VCaP (cell line): ENCODE data around the gene EID1.
"Not testable (repeated sequence)": the region's sequence is repeated elsewhere in the genome, so short reads cannot be mapped to it uniquely, and the experiment has no call there.

Experiments used
- H3K27ac ChIP-seq: fragments of 450-650 bp; 2 replicates; pipeline ENCODE4 v1.5.1; 2017
- TF ChIP-seq, protein P1 (sequence below): fragments of 450-650 bp; conservative IDR thresholded peaks from 2 replicates; pipeline ENCODE4 v1.5.1; 2017; ENCODE audit warnings: mild to moderate bottlenecking, moderate library complexity

EID1 gene

DNA sequence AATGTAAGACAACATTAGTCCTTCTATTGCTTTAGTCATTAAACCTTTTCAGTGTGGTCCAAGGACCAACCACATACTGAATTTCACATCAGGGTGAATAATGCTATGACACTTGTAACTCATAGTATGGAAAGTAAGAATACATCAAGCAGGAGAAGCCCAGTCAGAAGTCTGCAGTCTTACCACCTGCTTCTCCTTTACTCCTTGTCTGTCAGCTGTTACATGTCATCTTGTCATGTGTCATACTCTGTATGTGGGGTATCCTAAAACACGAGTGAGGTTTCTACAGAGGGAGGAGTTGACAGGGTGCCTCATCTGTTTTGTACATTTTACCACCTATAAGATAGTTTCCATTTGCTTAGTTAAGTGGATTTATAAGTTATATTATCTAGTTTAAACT lies 32.8 kb upstream of the EID1 start:
- no peak overlapping the region for H3K27ac ChIP-seq
- TF ChIP-seq, protein P1, sequence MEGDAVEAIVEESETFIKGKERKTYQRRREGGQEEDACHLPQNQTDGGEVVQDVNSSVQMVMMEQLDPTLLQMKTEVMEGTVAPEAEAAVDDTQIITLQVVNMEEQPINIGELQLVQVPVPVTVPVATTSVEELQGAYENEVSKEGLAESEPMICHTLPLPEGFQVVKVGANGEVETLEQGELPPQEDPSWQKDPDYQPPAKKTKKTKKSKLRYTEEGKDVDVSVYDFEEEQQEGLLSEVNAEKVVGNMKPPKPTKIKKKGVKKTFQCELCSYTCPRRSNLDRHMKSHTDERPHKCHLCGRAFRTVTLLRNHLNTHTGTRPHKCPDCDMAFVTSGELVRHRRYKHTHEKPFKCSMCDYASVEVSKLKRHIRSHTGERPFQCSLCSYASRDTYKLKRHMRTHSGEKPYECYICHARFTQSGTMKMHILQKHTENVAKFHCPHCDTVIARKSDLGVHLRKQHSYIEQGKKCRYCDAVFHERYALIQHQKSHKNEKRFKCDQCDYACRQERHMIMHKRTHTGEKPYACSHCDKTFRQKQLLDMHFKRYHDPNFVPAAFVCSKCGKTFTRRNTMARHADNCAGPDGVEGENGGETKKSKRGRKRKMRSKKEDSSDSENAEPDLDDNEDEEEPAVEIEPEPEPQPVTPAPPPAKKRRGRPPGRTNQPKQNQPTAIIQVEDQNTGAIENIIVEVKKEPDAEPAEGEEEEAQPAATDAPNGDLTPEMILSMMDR = no peak

DNA sequence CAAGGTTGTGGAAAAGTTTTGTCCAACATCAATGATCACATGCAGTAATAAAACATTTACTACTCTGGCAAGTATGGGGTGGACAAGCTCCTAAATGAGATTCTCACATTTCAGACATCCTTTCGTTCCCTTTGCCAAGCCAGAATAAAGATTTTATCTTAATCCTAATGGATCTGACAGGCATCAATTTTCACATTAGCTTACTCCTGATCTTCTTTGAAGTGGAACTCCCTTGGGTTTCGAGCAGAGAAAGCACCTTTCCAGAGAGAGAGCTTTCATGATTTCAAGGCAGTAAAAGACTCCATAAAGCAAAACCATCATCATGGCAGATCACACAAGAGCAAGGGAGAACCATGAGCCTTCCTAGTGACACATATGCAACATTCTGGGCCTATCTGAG lies 27.3 kb upstream of the EID1 start:
- TF ChIP-seq, protein P1 = no peak
- no peak overlapping the region; the same call in 1 of the 2 replicates for H3K27ac ChIP-seq

DNA sequence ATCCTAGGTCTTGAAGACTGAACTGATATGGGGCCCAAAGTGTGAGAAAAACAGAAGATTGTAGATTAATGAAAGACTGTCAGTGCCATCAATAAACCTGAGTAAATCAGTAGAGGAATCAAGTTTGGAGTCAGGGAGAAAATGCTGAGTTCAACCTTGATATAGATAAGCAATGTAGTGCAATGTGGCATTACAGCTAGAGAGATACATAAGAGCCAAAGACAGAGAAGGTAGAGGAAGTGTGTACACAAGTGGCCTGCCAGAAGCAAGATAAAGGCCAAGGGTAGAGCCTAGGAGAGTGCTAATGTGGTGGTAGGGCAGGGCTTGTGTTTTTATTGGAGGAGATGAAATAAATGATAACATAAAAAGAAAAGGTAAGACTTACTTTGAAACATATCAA lies 26.0 kb upstream of the EID1 start:
- no peak overlapping the region for H3K27ac ChIP-seq
- TF ChIP-seq, protein P1 = no peak

DNA sequence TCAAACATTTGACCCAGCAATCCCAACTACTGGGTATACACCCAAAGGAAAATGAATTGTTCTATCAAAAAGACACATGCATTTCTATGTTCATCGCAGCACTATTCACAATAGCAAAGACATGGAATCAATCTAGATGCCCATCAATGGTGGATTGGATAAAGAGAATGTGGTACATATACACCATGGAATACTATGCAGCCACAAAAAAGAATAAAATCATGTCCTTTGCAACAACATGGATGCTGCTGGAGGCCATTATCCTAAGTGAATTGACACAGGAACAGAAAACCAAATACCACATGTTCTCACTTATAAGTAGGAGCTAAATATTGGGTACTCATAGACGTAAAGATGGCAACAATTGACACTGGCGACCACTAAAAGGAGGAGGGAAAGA lies 23.5 kb upstream of the EID1 start:
- not testable (repeated sequence) for H3K27ac ChIP-seq

DNA sequence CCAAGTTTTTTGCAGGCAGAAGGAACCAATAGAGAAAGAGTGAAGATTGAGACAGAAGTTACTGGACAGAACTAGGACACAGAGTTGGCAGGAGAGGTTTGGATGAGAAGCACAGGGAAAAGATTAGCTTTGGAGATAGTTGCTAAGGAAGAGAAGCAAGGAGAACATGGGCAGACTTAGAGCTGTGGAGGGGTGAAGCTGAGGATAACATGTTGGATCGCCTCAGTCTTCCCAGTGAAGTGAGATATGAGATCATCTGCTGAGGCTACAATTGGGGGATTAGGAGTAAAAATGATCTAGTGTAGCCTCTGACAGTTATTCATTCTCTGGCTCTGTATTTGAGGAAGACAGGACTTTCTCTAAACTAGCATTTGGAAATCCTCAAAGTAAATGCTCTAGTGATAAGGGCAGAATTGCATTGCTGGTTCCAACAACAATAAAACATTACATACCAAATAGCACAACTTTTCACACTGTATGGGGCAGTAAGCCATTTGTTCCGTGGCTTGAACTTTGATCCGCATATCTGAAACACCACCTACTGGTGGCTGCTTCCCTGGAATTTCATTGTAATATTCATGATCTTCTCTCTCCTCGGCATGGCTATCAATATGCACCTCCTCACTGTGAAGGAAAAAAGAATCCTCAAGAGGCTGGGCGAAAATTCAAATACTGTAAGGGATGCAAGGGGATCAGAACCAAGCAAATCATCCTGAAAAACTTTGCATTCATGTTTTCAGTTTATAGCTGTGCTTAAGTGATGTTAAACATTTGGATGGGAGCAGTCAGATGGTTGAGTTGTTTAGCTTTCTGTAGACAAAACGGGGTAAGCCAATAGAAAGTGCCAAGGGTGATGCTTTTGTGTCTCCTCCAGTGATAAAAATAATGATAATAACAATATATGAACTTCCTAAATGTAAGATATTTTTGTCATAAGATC lies 22.2 kb upstream of the EID1 start:
- TF ChIP-seq, protein P1 = peak; percentile 74
- peak overlapping the region; percentile 28; the same call in 1 of the 2 replicates for H3K27ac ChIP-seq

DNA sequence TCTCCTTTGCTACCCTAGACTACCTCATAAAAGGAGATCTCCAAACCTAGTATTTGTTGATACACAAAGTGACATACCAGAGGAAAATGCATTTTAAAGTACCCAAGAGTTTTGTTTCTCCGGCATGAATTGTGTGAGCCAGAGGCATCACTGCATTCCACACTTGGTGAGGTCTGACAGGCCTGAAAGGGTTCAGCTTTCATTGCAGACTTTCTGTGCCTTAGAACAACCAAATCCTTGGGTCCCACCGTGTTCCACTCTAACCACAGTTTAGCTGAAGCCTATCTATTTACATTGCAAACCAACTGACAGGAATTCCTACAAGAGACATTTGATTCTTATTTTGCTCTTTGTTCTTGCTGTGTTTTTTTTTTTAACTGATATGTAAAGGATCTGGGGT lies 21.0 kb upstream of the EID1 start:
- no peak overlapping the region for H3K27ac ChIP-seq
- TF ChIP-seq, protein P1 = no peak

DNA sequence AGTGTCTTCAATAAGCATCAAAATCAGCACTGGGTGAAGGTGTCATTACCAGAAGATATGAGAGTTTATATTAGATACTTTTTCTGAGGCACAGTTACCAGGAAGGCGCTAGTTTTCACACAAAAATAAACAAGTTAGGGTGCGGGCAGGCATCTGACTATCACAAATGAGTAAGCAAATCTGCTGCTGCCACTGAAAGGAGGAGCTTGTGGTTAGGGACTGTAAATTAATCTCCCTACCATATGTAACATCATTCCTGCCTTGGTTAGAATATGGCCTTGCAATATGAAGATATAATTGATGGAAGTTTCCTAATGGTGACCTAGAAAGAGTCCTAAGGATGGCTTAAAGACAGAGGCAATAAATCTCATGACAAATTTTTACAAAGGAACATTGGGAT lies 19.5 kb upstream of the EID1 start:
- H3K27ac ChIP-seq = no peak overlapping the region
- TF ChIP-seq, protein P1 = no peak

DNA sequence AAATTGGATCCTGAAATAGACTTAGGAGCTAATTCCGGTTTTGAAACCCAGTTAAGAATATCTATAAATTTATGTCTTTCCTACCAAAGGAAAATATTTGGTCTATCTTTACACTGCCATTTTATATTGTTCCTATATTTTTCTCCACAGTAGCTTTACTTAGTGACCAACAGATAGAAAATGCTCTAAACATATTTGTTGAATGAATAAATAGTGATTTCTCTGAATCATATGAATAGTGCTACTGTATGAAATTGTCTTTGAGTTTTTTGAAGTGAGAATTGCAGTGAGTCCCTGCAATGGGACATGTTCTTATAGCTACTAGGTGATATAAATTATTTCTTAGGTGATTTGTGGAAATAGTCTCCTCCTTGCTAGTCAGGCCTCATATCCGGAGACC lies 18.5 kb upstream of the EID1 start:
- H3K27ac ChIP-seq = no peak overlapping the region
- TF ChIP-seq, protein P1 = no peak
